Measurements from ENCODE around the gene INPP5D.

The INPP5D gene

DNA sequence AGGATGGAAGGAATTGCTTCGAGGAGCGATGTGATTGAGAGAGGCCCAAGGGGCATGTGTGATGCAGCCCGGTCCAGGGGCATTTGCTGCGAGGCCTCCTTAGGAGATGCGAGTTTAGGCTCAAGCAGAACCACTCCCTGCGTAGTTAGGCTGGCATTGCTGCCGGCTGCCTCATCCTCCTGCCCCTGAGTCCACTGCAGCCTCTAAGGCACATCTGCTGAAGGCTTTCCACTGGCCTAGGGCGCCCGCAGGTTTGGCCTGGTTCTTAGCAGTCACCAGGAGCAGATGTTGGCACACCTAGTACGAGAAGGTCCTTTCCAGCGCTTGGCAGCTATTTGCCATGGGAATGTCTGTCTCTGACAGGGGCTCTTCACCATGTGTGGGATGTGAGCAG, 20.7 kb downstream of the INPP5D start:
- Histone ChIP-seq H3K27me3 (ENCODE audit: low read length) (no peaks in the 10 kb centered on the region), H3K9ac (ENCODE audit: low read length) (peak overlapping the region; percentile 57), H3K4me3 (ENCODE audit: insufficient read depth, low read length, poor library complexity, severe bottlenecking) (no peak overlapping the region), H4K20me1 (ENCODE audit: low read depth, low read length) (no peaks in the 10 kb centered on the region), H3F3A (ENCODE audit: insufficient read depth) (peaks cover 86% of the 10 kb centered on the region), H3K9me2 (replicated peaks; ENCODE audit: insufficient read depth, low read length) (no peaks in the 10 kb centered on the region), H3K9me3 (ENCODE audit: insufficient read depth, low read length) (no peaks in the 10 kb centered on the region), H3K4me2 (ENCODE audit: low read depth, low read length, poor library complexity, severe bottlenecking) (peak overlapping the region; percentile 70), H2AFZ (ENCODE audit: low read depth, low read length, severe bottlenecking) (no peak overlapping the region), H3K79me2 (ENCODE audit: insufficient read depth, low read length) (peaks cover 51% of the 10 kb centered on the region), H3K36me3 (ENCODE audit: low read length) (0 out of 2 replicates have a peak, but pooled peaks cover 4% of the 10 kb centered on the region), H3K27ac (ENCODE audit: low read depth, low read length) (peak overlapping the region; percentile 93)
- TF ChIP-seq EZH2phosphoT487 (conservative IDR thresholded peaks at IDR 0.05; ENCODE audit: low read length) (no peak), CTCF (IDR thresholded peaks at IDR 0.05; ENCODE audit: insufficient read depth, low read length, poor library complexity, severe bottlenecking) (no peak)

- peaks cover 53% of the 10 kb centered on the region for H3K79me2 ChIP-seq (ENCODE audit: insufficient read depth, low read length)
- no peak overlapping the region for H3K4me3 ChIP-seq (ENCODE audit: insufficient read depth, low read length, poor library complexity, severe bottlenecking)
- H3F3A ChIP-seq (ENCODE audit: insufficient read depth), result peaks cover 85% of the 10 kb centered on the region
- peak overlapping the region; percentile 93 for H3K27ac ChIP-seq (ENCODE audit: low read depth, low read length)
- peak overlapping the region; percentile 57 for H3K9ac ChIP-seq (ENCODE audit: low read length)
- no peaks in the 10 kb centered on the region for H4K20me1 ChIP-seq (ENCODE audit: low read depth, low read length)
- H2AFZ ChIP-seq (ENCODE audit: low read depth, low read length, severe bottlenecking), result no peak overlapping the region
- peak overlapping the region; percentile 70 for H3K4me2 ChIP-seq (ENCODE audit: low read depth, low read length, poor library complexity, severe bottlenecking)
- no peaks in the 10 kb centered on the region for H3K9me3 ChIP-seq (ENCODE audit: insufficient read depth, low read length)
- 0 out of 2 replicates have a peak, but pooled peaks cover 4% of the 10 kb centered on the region for H3K36me3 ChIP-seq (ENCODE audit: low read length)
- no peaks in the 10 kb centered on the region for H3K9me2 ChIP-seq (replicated peaks; ENCODE audit: insufficient read depth, low read length)
- H3K27me3 ChIP-seq (ENCODE audit: low read length), result no peaks in the 10 kb centered on the region
- TF ChIP-seq CTCF (IDR thresholded peaks at IDR 0.05; ENCODE audit: insufficient read depth, low read length, poor library complexity, severe bottlenecking), result no peak
- TF ChIP-seq EZH2phosphoT487 (conservative IDR thresholded peaks at IDR 0.05; ENCODE audit: low read length), result no peak
Measured at GRCh38 chr2:233081232-233081730, 21.1 kb downstream of the INPP5D start.

DNA sequence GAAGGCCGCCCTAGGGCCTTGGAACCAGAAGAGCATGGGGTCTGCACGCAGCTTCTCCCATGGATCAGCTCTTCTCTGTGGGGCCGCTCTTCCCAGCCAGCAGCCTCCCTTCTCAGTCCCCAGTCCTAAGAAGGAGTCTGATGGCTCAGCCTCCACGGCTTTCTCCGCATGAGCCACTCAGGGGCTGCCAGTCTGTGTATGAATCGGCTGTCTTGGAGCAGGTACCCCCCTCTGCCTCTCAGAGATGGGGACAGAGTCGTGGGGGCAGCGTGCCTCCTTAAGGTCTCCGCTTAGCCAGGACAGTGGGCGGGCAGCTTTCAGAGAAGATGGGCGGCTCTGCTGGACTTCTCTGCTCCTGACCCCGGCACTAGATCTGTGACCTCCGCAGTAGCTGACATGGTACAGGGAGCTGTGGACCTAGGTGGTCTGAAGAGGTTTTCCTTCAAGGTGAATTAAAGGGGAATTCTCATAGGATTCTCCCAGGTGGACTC, 21.6 kb downstream of the INPP5D start:
- Histone ChIP-seq H2AFZ (ENCODE audit: low read depth, low read length, severe bottlenecking) (no peak overlapping the region), H3K4me3 (ENCODE audit: insufficient read depth, low read length, poor library complexity, severe bottlenecking) (no peak overlapping the region), H3K36me3 (ENCODE audit: low read length) (no peaks in the 10 kb centered on the region), H3K79me2 (ENCODE audit: insufficient read depth, low read length) (peaks cover 53% of the 10 kb centered on the region), H4K20me1 (ENCODE audit: low read depth, low read length) (no peaks in the 10 kb centered on the region), H3K4me2 (ENCODE audit: low read depth, low read length, poor library complexity, severe bottlenecking) (peak overlapping the region; percentile 70), H3K27ac (ENCODE audit: low read depth, low read length) (peak overlapping the region; percentile 93), H3F3A (ENCODE audit: insufficient read depth) (peaks cover 85% of the 10 kb centered on the region), H3K9me3 (ENCODE audit: insufficient read depth, low read length) (no peaks in the 10 kb centered on the region), H3K27me3 (ENCODE audit: low read length) (no peaks in the 10 kb centered on the region), H3K9me2 (replicated peaks; ENCODE audit: insufficient read depth, low read length) (no peaks in the 10 kb centered on the region), H3K9ac (ENCODE audit: low read length) (peak overlapping the region; percentile 57)
- TF ChIP-seq EZH2phosphoT487 (conservative IDR thresholded peaks at IDR 0.05; ENCODE audit: low read length) (no peak), CTCF (IDR thresholded peaks at IDR 0.05; ENCODE audit: insufficient read depth, low read length, poor library complexity, severe bottlenecking) (no peak)

Data from SU-DHL-6 (cell line).